GM21423 (cell line): Measurements from ENCODE around the gene FOXC2.

Experiments used
- ATAC-seq: cut with Tn5 transposase; IDR thresholded peaks from one replicate; pipeline ENCODE4 v1.9.1; 2021; ENCODE audit warnings: mild to moderate bottlenecking, moderate library complexity; ENCODE audit not compliant: unreplicated experiment

FOXC2 gene

GRCh38 chr16:86532526-86532815, 34.2 kb upstream of the FOXC2 start:
- no peak for ATAC-seq

GRCh38 chr16:86533076-86533475, 33.6 kb upstream of the FOXC2 start:
- no peak for ATAC-seq

GRCh38 chr16:86533767-86534351, 32.8 kb upstream of the FOXC2 start:
- ATAC-seq: no peak

GRCh38 chr16:86534779-86535615, 31.6 kb upstream of the FOXC2 start:
- no peak for ATAC-seq

GRCh38 chr16:86536621-86537020, 30.0 kb upstream of the FOXC2 start:
- ATAC-seq: no peak

GRCh38 chr16:86537486-86537885, 29.1 kb upstream of the FOXC2 start:
- ATAC-seq: no peak

- ATAC-seq: no peak
These were observed 28.3 kb upstream of the FOXC2 start for GRCh38 chr16:86538196-86538780.

GRCh38 chr16:86540894-86541293, 25.7 kb upstream of the FOXC2 start:
- no peak for ATAC-seq

- no peak for ATAC-seq
These were observed 25.1 kb upstream of the FOXC2 start for GRCh38 chr16:86541560-86541959.

GRCh38 chr16:86542756-86543750, 23.6 kb upstream of the FOXC2 start:
- ATAC-seq: no peak

- ATAC-seq: no peak
These were observed 21.1 kb upstream of the FOXC2 start for GRCh38 chr16:86545481-86545880.

- no peak for ATAC-seq
These were observed 20.5 kb upstream of the FOXC2 start for GRCh38 chr16:86545954-86546637.

GRCh38 chr16:86546638-86547013, 20.0 kb upstream of the FOXC2 start:
- ATAC-seq: no peak

- ATAC-seq: no peak
These were observed 19.3 kb upstream of the FOXC2 start for GRCh38 chr16:86547286-86547685.

- no peak for ATAC-seq
These were observed 17.3 kb upstream of the FOXC2 start for GRCh38 chr16:86549076-86549892.

GRCh38 chr16:86549893-86550190, 16.8 kb upstream of the FOXC2 start:
- no peak for ATAC-seq

GRCh38 chr16:86550281-86550680, 16.3 kb upstream of the FOXC2 start:
- no peak for ATAC-seq

- ATAC-seq: no peak
These were observed 13.3 kb upstream of the FOXC2 start for GRCh38 chr16:86553356-86553755.

GRCh38 chr16:86554599-86554916, 12.1 kb upstream of the FOXC2 start:
- no peak for ATAC-seq
